Measurements from ENCODE around the gene TRMT11.

TRMT11 gene

DNA sequence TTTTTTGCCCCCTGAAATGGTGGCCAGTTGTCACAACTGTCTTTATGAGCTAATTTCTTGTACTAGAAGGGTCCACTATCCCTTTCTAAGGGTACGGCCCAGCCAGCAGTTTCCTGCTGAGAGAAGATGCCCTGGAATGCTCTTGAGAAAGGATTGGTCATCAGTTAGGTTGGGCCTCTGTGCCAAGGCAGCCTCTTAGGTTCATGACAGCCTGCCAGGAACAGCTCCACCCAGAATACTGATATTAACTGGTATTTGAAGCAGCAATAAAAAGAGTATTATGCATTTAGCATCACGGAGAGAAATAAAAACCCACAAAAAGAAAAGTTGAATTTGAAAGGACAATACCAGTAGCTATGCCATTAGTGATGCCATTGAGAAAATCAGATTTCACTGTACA is 38.7 kb upstream of the TRMT11 start:
- no peaks in the 10 kb centered on the region for H3K4me1 ChIP-seq (ENCODE audit: insufficient read depth, low read length, severe bottlenecking)
- peaks cover 8% of the 10 kb centered on the region; the same call in 1 of the 2 replicates for H3K9me3 ChIP-seq (ENCODE audit: low read length)
- H3K9ac ChIP-seq (ENCODE audit: low read length) = no peak overlapping the region
- H2AFZ ChIP-seq (ENCODE audit: low read length) = no peak overlapping the region
- no peaks in the 10 kb centered on the region for H3K79me2 ChIP-seq (ENCODE audit: insufficient read depth, low read length)
- H3K9me2 ChIP-seq (ENCODE audit: low read depth, low read length) = no peaks in the 10 kb centered on the region
- H3K4me3 ChIP-seq (ENCODE audit: low read depth, low read length, poor library complexity, severe bottlenecking) = no peak overlapping the region
- peaks cover under 1% of the 10 kb centered on the region; the same call in 1 of the 2 replicates for H3K36me3 ChIP-seq (ENCODE audit: insufficient read depth, low read length)
- H3K4me2 ChIP-seq (ENCODE audit: low read length) = no peak overlapping the region
- H3K27me3 ChIP-seq (ENCODE audit: insufficient read depth, low read length) = no peaks in the 10 kb centered on the region
- TF ChIP-seq, protein P1, sequence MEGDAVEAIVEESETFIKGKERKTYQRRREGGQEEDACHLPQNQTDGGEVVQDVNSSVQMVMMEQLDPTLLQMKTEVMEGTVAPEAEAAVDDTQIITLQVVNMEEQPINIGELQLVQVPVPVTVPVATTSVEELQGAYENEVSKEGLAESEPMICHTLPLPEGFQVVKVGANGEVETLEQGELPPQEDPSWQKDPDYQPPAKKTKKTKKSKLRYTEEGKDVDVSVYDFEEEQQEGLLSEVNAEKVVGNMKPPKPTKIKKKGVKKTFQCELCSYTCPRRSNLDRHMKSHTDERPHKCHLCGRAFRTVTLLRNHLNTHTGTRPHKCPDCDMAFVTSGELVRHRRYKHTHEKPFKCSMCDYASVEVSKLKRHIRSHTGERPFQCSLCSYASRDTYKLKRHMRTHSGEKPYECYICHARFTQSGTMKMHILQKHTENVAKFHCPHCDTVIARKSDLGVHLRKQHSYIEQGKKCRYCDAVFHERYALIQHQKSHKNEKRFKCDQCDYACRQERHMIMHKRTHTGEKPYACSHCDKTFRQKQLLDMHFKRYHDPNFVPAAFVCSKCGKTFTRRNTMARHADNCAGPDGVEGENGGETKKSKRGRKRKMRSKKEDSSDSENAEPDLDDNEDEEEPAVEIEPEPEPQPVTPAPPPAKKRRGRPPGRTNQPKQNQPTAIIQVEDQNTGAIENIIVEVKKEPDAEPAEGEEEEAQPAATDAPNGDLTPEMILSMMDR (IDR thresholded peaks at IDR 0.05; ENCODE audit: low read length) = no peak
- H3K27ac ChIP-seq (ENCODE audit: low read depth, low read length, poor library complexity, severe bottlenecking) = no peak overlapping the region
- H4K20me1 ChIP-seq (ENCODE audit: insufficient read depth, low read length) = no peaks in the 10 kb centered on the region
- no peaks in the 10 kb centered on the region for H3F3A ChIP-seq (ENCODE audit: insufficient read depth, low read length)

DNA sequence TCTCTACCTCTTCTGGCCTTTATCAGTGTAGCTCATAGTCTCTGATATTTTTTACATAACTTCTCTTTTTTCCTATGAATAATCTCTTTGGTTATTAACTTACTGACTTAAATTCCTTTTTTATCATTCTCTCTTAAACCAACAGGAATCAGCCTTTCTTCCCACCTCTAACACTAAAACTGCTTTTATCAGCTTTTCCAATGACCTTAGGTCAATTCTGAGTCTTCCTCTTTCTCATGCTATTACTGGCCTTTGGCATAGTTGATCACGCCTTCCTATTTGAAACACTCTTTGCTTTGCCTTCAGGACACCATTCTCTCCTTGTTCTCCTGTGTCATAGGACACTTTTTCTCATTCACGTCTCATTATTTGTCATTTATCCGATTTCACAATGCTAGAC is 37.9 kb upstream of the TRMT11 start:
- Histone ChIP-seq H3K9ac (ENCODE audit: low read length) (no peak overlapping the region), H3K9me3 (ENCODE audit: low read length) (peaks cover 12% of the 10 kb centered on the region; the same call in 1 of the 2 replicates), H3K4me3 (ENCODE audit: low read depth, low read length, poor library complexity, severe bottlenecking) (no peak overlapping the region), H3K27me3 (ENCODE audit: insufficient read depth, low read length) (no peaks in the 10 kb centered on the region), H4K20me1 (ENCODE audit: insufficient read depth, low read length) (no peaks in the 10 kb centered on the region), H3F3A (ENCODE audit: insufficient read depth, low read length) (no peaks in the 10 kb centered on the region), H3K9me2 (ENCODE audit: low read depth, low read length) (no peaks in the 10 kb centered on the region), H3K4me2 (ENCODE audit: low read length) (no peak overlapping the region), H3K36me3 (ENCODE audit: insufficient read depth, low read length) (peaks cover 3% of the 10 kb centered on the region; the same call in 1 of the 2 replicates), H3K79me2 (ENCODE audit: insufficient read depth, low read length) (no peaks in the 10 kb centered on the region), H3K27ac (ENCODE audit: low read depth, low read length, poor library complexity, severe bottlenecking) (no peak overlapping the region), H2AFZ (ENCODE audit: low read length) (no peak overlapping the region), H3K4me1 (ENCODE audit: insufficient read depth, low read length, severe bottlenecking) (peaks cover 5% of the 10 kb centered on the region)
- TF ChIP-seq, protein P1 (IDR thresholded peaks at IDR 0.05; ENCODE audit: low read length) = no peak
- no peak for TF ChIP-seq EZH2 (IDR thresholded peaks at IDR 0.05; ENCODE audit: borderline replicate concordance, low read length)

DNA sequence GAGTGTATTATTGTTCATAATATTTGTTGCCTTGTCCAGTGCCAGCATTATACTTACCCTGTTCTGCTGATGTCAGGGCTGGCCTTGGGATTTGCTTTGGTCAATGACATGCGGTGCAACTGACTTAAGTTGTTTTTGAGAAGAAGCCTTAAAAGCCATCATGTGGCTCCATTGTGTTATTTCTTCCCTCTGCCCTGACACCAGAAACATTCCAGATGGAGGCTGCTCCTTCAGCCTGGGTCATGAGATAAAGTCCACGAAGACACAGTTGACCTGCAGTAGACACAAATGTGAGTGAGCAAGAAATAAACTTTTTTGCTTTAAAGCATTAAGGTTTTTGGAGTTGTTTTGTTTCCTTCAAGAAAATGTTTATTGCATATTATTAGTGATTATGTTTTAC is 37.3 kb upstream of the TRMT11 start:
- Histone ChIP-seq H4K20me1 (ENCODE audit: insufficient read depth, low read length) (no peaks in the 10 kb centered on the region), H3K9me2 (ENCODE audit: low read depth, low read length) (no peaks in the 10 kb centered on the region), H2AFZ (ENCODE audit: low read length) (no peak overlapping the region), H3K36me3 (ENCODE audit: insufficient read depth, low read length) (peaks cover 3% of the 10 kb centered on the region; the same call in 1 of the 2 replicates), H3K4me3 (ENCODE audit: low read depth, low read length, poor library complexity, severe bottlenecking) (no peak overlapping the region), H3K9ac (ENCODE audit: low read length) (no peak overlapping the region), H3K79me2 (ENCODE audit: insufficient read depth, low read length) (no peaks in the 10 kb centered on the region), H3K4me1 (ENCODE audit: insufficient read depth, low read length, severe bottlenecking) (peaks cover 11% of the 10 kb centered on the region), H3K27ac (ENCODE audit: low read depth, low read length, poor library complexity, severe bottlenecking) (no peak overlapping the region), H3K9me3 (ENCODE audit: low read length) (peaks cover 12% of the 10 kb centered on the region; the same call in 1 of the 2 replicates), H3K4me2 (ENCODE audit: low read length) (no peak overlapping the region), H3F3A (ENCODE audit: insufficient read depth, low read length) (no peaks in the 10 kb centered on the region), H3K27me3 (ENCODE audit: insufficient read depth, low read length) (no peaks in the 10 kb centered on the region)
- TF ChIP-seq EZH2 (IDR thresholded peaks at IDR 0.05; ENCODE audit: borderline replicate concordance, low read length) = no peak
- TF ChIP-seq, protein P1 (IDR thresholded peaks at IDR 0.05; ENCODE audit: low read length) = no peak
